K562 (cell line): ENCODE results near the gene CDC42SE2. TPM values are rescaled to one million over a fixed set of nuclear protein-coding genes. Genes with fewer than 3 reads are reported as not detected.

Experiments used
- ATAC-seq: fragments of 200-7000 bp; cut with Tn5 transposase; 3 replicates; pipeline ENCODE4 v1.9.1; 2020; ENCODE audit warnings: moderate library complexity
- BruUV-seq: library from RNA; stranded (reverse); fragments of 400-500 nt; replicated peaks from 2 replicates; lab custom pipeline; 2021; lab: Mats Ljungman, UMichigan
- CTCF ChIA-PET: fragments of 300-600 bp; formaldehyde crosslinking; extraction: SDS; loops from one replicate; lab custom pipeline; 2021; ENCODE audit warnings: low intra/inter-chr PET ratio; lab: Yijun Ruan, JAX
- POLR2A ChIA-PET: fragments of 300-600, 350-650 bp; sonication (Branson Sonifier 250); formaldehyde crosslinking; extraction: SDS; loops from one replicate; lab custom pipeline; 2021; ENCODE audit warnings: antibody characterized with exemption, inconsistent platforms; lab: Yijun Ruan, JAX
- DNase-seq, 4 experiments: peaks; one replicate each; pipeline versions ENCODE4 v3.0.0 to v3.0.0-alpha.2; 2011 to 2018; ENCODE audit warnings: low spot score in 3 of 4, mixed read lengths in 3 of 4; ENCODE audit errors: extremely low read depth in 1 of 4
- FAIRE-seq: peaks from 2 replicates; lab custom pipeline; 2011; peaks lifted over from hg19 to GRCh38; lab: Jason Lieb, UNC
- H2AFZ ChIP-seq: 2 replicates; pipeline ENCODE4 v1.6.0; 2011; ENCODE audit warnings: low read depth, low read length, control low read depth, inconsistent platforms
- H3K27ac ChIP-seq: fragments of 200-600 bp; 3 replicates; pipeline ENCODE4 v1.8.0; 2011; ENCODE audit warnings: low read depth, mild to moderate bottlenecking, control low read depth, inconsistent platforms, low read length, moderate library complexity, mixed read lengths; ENCODE audit errors: extremely low read depth
- H3K27me3 ChIP-seq, 2 experiments: fragments of 300-600 bp in 1 of 2; 2 replicates in 1 of 2; 3 replicates in 1 of 2; pipeline versions ENCODE4 v1.6.0 to v1.8.0; 2011; ENCODE audit warnings: inconsistent platforms in 2 of 2, low read length in 2 of 2, mild to moderate bottlenecking in 1 of 2, mixed read lengths in 1 of 2, moderate library complexity in 1 of 2; ENCODE audit not compliant: control insufficient read depth in 2 of 2, insufficient read depth in 2 of 2
- H3K36me3 ChIP-seq: fragments of 300-600 bp; 3 replicates; pipeline ENCODE4 v1.8.0; 2011; ENCODE audit warnings: mild to moderate bottlenecking, low read length, inconsistent platforms; ENCODE audit not compliant: control insufficient read depth, insufficient read depth
- H3K4me1 ChIP-seq, 2 experiments: fragments of 200-600 bp in 1 of 2; replicated peaks in 1 of 2; 2 replicates in 1 of 2; 3 replicates in 1 of 2; pipeline versions ENCODE4 v1.5.1 to v1.8.0; 2011; ENCODE audit warnings: inconsistent platforms in 2 of 2, low read length in 2 of 2, mild to moderate bottlenecking in 1 of 2, mixed read lengths in 1 of 2, moderate library complexity in 1 of 2; ENCODE audit not compliant: control insufficient read depth in 2 of 2, insufficient read depth in 2 of 2
- H3K4me2 ChIP-seq: 2 replicates; pipeline ENCODE4 v1.6.1; 2011; ENCODE audit warnings: low read length, control low read depth, inconsistent platforms, mixed read lengths; ENCODE audit not compliant: insufficient read depth
- H3K4me3 ChIP-seq: fragments of 200-600 bp; sonication (generic), shearing (Covaris generic); 2 replicates; pipeline ENCODE4 v1.5.1; 2016; ENCODE audit warnings: control low read depth, inconsistent platforms
- H3K79me2 ChIP-seq: fragments of 200-600 bp; 3 replicates; pipeline ENCODE4 v1.8.0; 2011; ENCODE audit warnings: low read length, inconsistent platforms; ENCODE audit not compliant: control insufficient read depth, insufficient read depth
- H3K9ac ChIP-seq, 2 experiments: 2 replicates each; pipeline versions ENCODE4 v1.6.0 to v1.6.1; 2011; ENCODE audit warnings: low read depth in 2 of 2, low read length in 2 of 2, control low read depth in 1 of 2, inconsistent platforms in 1 of 2, mild to moderate bottlenecking in 1 of 2, mixed read lengths in 1 of 2; ENCODE audit not compliant: insufficient read depth in 1 of 2
- H3K9me1 ChIP-seq: one replicate; pipeline ENCODE4 v1.6.0; 2011; ENCODE audit warnings: inconsistent platforms, mild to moderate bottlenecking, low read length, moderate library complexity; ENCODE audit not compliant: control insufficient read depth, insufficient read depth
- H3K9me3 ChIP-seq: replicated peaks from 2 replicates; pipeline ENCODE4 v1.5.1; 2011; ENCODE audit warnings: low read depth, low read length, inconsistent platforms; ENCODE audit not compliant: control insufficient read depth, insufficient read depth
- H4K20me1 ChIP-seq: replicated peaks from 2 replicates; pipeline ENCODE4 v1.6.1; 2011; ENCODE audit warnings: low read length, inconsistent platforms, mixed read lengths; ENCODE audit not compliant: control insufficient read depth, insufficient read depth
- FOSL1 ChIP-seq: fragments of 200-800 bp; sonication (Bioruptor generic); conservative IDR thresholded peaks from 2 replicates; pipeline ENCODE4 v1.6.1; 2016; ENCODE audit warnings: missing genetic modification characterization, missing compliant biosample characterization
- MAFG ChIP-seq: fragments of 450-650 bp; conservative IDR thresholded peaks from 2 replicates; pipeline ENCODE4 v1.6.1; 2016; ENCODE audit warnings: missing genetic modification characterization, missing compliant biosample characterization
- SMAD2 ChIP-seq: fragments of 150-350 bp; IDR thresholded peaks from 2 replicates; pipeline ENCODE4 v1.6.1; 2014; ENCODE audit warnings: low read depth, mild to moderate bottlenecking, low read length
- WGBS: fragments of 100-300 bp; shearing (Covaris generic); methylation state at CpG from one replicate; pipeline ENCODE4 v1.1.6; 2016; ENCODE audit warnings: low coverage, mixed read lengths; ENCODE audit not compliant: insufficient coverage; ENCODE audit errors: missing lambda C conversion rate; 5-methylcytosine and 5-hydroxymethylcytosine counted together
- in situ Hi-C: fragments of 300-500 bp; cut with MboI; formaldehyde crosslinking; loops from 4 replicates; pipeline ENCODE4 v1.15.0; 2018; ENCODE audit warnings: inconsistent platforms, mixed read lengths
- intact Hi-C: fragments of 100-400 bp; cut with micrococcal nuclease; formaldehyde crosslinking; loops from 2 replicates; pipeline ENCODE4 v1.14.2; 2022
- polyA plus RNA-seq, 8 experiments: library from polyadenylated mRNA; depleted of rRNA in 4 of 8; stranded (reverse) in 5 of 8; unstranded in 3 of 8; fragments of >200 nt; fragmentation: Nextera tagmentation in 2 of 8; fragmentation: Illumina TruSeq in 1 of 8; extraction: Ambion mirVana in 2 of 8; extraction: Trizol in 1 of 8; gene quantifications; 2 replicates each; pipeline versions ENCODE4 v1.2.1 to v1.2.3, GENCODE V29; 2011 to 2014; ENCODE audit warnings: inconsistent platforms in 1 of 8, missing spikeins in 1 of 8
- total RNA-seq, 7 experiments: library from RNA; depleted of rRNA in 6 of 7; stranded (reverse); fragments of >200 nt in 6 of 7; fragmentation: Illumina TruSeq in 2 of 7; extraction: Trizol in 2 of 7; gene quantifications; 2 replicates each; pipeline versions ENCODE4 v1.2.1 to v1.2.3, GENCODE V29; 2011 to 2021; ENCODE audit warnings: low replicate concordance in 1 of 7
- TF ChIP-seq, protein P1 (sequence below): fragments of 250-450 bp; sonication (Bioruptor Pico); IDR thresholded peaks from 2 replicates; pipeline ENCODE4 v1.5.0; 2021
- TF ChIP-seq, protein P2 (sequence below): fragments of 450-650 bp; formaldehyde crosslinking; IDR thresholded peaks from 2 replicates; pipeline ENCODE4 v1.4.0; 2022; ENCODE audit warnings: mild to moderate bottlenecking, moderate library complexity
- TF ChIP-seq, protein P3 (sequence below): fragments of 250-450 bp; sonication (Bioruptor Pico); IDR thresholded peaks from 2 replicates; pipeline ENCODE4 v1.8.0; 2021; ENCODE audit warnings: mild to moderate bottlenecking, moderate library complexity

CDC42SE2 gene
- total and polyA plus RNA-seq, 9 of the 15 experiments (the other 6 are each of a cell fraction or from before 2014, with no cell fraction given), result 24.8 to 44.3 (median 32.7) TPM

DNA sequence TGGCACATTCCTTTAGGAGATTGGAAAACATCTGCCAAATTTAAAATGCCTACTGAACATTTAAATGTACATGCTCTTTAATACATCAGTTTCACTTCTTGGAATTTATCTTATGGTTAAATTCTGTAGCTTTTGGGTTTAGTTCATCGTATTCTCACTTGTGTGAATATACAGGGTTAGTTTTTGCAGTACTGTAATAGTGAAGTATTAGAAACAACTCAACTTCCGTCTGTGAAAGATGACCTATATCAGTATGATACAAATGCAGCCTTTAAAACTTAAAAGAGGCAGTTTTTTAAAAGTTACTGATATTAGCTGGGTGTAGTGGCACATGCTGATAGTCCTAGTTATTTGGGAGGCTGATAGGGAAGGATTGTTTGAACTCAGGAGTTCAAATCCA, 57.2 kb downstream of the CDC42SE2 start:
- H3K9me3 ChIP-seq, result no peaks in the 10 kb centered on the region
- ATAC-seq (no peak), DNase-seq (no peak), FAIRE-seq (no peak)
- no peak overlapping the region for H3K4me2 ChIP-seq
- TF ChIP-seq FOSL1, result no peak
- no peak for TF ChIP-seq SMAD2
- TF ChIP-seq MAFG (tag), result no peak
- TF ChIP-seq, protein P1, sequence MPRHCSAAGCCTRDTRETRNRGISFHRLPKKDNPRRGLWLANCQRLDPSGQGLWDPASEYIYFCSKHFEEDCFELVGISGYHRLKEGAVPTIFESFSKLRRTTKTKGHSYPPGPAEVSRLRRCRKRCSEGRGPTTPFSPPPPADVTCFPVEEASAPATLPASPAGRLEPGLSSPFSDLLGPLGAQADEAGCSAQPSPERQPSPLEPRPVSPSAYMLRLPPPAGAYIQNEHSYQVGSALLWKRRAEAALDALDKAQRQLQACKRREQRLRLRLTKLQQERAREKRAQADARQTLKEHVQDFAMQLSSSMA (CRISPR knock-in tag), result no peak
- TF ChIP-seq, protein P2, sequence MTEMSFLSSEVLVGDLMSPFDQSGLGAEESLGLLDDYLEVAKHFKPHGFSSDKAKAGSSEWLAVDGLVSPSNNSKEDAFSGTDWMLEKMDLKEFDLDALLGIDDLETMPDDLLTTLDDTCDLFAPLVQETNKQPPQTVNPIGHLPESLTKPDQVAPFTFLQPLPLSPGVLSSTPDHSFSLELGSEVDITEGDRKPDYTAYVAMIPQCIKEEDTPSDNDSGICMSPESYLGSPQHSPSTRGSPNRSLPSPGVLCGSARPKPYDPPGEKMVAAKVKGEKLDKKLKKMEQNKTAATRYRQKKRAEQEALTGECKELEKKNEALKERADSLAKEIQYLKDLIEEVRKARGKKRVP (CRISPR knock-in tag), result no peak
- TF ChIP-seq, protein P3, sequence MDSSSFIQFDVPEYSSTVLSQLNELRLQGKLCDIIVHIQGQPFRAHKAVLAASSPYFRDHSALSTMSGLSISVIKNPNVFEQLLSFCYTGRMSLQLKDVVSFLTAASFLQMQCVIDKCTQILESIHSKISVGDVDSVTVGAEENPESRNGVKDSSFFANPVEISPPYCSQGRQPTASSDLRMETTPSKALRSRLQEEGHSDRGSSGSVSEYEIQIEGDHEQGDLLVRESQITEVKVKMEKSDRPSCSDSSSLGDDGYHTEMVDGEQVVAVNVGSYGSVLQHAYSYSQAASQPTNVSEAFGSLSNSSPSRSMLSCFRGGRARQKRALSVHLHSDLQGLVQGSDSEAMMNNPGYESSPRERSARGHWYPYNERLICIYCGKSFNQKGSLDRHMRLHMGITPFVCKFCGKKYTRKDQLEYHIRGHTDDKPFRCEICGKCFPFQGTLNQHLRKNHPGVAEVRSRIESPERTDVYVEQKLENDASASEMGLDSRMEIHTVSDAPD (CRISPR knock-in tag), result no peak
- BruUV-seq, result no TSS peak
- peaks cover 61% of the 10 kb centered on the region for H3K79me2 ChIP-seq
- no peak overlapping the region for H3K27ac ChIP-seq
- intact Hi-C loops, result no loop called here
- no peaks in the 10 kb centered on the region for H4K20me1 ChIP-seq
- ChIA-PET CTCF (no interaction called here), POLR2A (no interaction called here)
- in situ Hi-C loops, result no loop called here
- no peak overlapping the region for H2AFZ ChIP-seq
- H3K36me3 ChIP-seq, result peaks cover 15% of the 10 kb centered on the region; the same call in 2 of the 3 replicates
- 38% methylated on average over 2 of the region's 2 CpGs for WGBS
- no peaks in the 10 kb centered on the region for H3K4me1 ChIP-seq
- H3K27me3 ChIP-seq, result no peaks in the 10 kb centered on the region
- H3K9me1 ChIP-seq, result no peaks in the 10 kb centered on the region
- no peak overlapping the region for H3K9ac ChIP-seq
- H3K4me3 ChIP-seq, result no peak overlapping the region
